NCI-H2196 treated with DMSO at 0.1 percent for 48 hours (cell line): ENCODE data around the gene TGFBR3.
"Not testable (repeated sequence)": the region's sequence is repeated elsewhere in the genome, so short reads cannot be mapped to it uniquely, and the experiment has no call there.

ENCODE experiments used
- DNase-seq: peaks from one replicate; lab custom pipeline; 2025; ENCODE audit not compliant: unreplicated experiment; lab: John Stamatoyannopoulos, UW

Gene TGFBR3

DNA sequence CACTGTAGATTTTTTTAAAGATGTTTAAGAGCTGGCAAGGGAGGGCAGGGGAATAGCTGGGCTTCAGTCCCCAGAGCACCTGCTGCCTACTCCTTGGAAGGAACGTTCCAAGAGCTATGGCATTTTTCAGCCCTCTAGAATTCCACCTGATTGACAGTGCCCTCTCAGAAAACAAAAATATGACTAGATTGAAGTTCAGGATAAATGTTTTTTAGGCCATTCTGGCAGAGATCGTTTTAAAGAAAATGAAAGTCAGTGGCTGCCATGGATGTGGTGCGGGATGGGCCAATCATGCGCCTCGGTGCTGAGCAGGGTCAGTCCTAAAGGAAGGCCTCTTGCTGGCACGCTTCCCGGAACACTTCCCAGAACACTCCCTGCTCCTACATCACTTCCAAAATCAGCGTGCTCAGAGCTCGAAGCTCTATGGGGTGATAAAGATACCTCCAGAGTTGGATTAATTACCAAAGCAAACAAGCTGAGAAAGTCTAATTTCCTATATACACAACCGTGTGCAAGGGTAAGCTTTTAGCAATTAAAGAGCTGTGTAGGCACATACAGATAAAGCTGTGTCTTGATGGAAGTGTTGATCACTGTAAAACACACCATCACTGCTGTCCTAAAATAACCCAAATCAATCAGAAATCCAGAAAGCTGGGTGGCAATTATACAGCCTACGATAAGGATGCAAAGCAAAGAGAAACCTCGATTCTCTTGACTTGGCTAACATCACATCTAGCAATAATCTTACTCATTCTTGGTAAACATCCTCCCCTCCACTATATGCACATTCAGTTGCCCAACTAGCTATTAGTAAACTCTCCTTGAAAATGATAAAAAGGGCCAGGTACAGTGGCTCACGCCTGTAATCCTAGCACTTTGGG is 34.6 kb downstream of the TGFBR3 start:
- DNase-seq: peak; percentile 91

GRCh38 chr1:91850708-91851107 is 35.2 kb downstream of the TGFBR3 start:
- no peak for DNase-seq

DNA sequence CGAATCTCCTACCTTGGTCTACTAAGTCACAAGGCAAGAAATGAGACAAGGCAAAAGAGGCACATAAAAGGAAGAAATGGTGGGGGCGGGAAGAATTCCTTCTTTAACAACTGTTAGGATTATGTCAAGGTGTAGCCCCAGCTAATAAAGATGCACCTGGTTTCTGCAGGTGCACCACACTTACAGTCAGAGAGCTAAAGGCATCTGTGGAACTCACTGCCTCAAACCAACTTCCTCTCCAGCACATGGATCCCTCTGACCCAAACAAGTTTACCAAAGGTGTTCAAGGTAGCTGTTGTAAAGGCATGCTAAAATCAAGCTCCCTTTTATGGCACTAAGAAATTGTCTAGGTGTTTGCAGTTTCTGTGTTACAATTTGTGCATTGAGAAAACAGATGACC is 38.1 kb downstream of the TGFBR3 start:
- DNase-seq: no peak

DNA sequence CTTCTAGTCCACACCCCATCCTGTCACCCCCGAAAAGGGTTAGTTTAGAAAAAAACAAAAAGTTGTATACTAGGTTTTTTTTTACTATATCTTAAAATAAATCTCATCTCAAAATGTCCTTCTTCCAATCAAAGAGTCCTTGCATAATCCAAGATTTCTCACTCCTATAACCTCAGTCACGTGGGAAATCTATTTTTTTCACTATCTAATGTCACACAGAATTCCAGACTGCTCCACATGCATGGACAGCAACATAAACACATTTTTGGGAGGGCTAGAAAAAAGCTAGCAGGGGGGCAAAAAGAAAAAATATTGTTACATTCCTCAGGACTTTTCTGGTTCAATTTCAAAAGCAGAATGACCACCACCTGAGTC is 39.3 kb downstream of the TGFBR3 start:
- DNase-seq: no peak

DNA sequence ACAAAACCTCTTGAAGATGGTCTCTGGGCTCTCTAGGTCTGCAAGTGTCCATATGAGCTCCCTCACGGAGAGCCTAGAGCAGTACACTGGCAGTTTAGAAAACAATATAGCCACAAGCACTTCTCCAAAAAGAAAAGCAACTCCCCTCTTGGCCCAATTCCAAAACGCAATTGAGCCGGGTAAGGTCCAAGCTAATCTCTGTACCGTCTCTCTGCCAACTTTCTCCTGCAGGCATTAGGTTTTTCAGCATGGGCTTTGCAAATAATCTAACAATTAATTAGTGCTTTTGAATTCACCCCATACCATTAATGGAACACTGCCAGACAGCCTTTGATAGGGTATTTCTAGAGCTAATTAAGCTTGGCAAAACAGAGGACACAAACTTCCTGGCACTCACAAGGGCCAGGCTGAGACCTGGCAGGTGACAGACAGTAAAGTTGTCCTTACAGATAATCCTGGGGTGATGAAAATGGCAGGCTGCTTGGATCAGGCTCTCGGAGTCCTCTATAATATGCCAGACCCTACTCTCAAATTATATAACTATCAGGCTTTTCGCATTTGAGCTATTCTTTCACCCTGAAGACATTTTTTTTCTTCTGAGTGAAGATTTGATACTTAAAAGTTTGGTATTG is 39.8 kb downstream of the TGFBR3 start:
- DNase-seq: peak; percentile 70

GRCh38 chr1:91844862-91845528 is 41.0 kb downstream of the TGFBR3 start:
- DNase-seq: no peak

- DNase-seq: no peak
These were observed 42.1 kb downstream of the TGFBR3 start for GRCh38 chr1:91843843-91844242.

DNA sequence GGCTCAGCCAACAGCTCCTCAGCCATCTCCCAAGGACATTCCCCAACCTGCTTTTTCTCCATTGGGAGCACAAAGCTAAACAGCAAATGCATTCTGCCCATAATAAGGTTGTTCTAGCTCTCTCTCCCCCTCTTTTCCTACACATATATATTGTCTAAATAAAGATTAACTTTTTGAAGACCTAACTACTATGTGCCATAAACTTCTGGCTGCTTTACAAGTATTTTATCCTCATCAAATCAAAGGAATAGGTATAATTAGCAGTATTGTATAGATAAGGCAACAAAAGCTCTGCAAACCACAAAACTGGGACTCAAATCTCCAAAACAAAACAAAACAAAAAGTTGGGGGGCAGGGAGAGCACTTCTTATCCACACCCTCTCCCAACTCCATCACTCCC is 43.4 kb downstream of the TGFBR3 start:
- no peak for DNase-seq

DNA sequence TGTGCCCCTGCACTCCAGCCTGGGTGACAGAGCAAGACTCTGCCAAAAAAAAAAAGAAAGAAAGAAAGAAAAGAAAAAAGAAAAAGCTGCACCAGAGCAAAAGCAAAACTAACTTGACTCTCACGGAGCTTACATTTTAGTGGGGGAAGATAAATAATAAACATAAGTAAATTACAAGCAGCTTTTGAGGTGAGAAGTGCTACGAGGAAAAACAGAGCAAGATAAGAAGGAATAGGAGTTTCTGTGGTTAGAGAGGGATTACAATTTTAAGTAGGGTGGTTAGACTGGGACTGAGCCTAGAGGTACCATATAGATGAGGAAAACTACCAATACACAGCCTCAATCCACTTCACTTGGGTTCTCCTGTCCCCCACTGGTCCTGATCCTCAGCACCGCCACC is 43.9 kb downstream of the TGFBR3 start:
- no peak for DNase-seq

DNA sequence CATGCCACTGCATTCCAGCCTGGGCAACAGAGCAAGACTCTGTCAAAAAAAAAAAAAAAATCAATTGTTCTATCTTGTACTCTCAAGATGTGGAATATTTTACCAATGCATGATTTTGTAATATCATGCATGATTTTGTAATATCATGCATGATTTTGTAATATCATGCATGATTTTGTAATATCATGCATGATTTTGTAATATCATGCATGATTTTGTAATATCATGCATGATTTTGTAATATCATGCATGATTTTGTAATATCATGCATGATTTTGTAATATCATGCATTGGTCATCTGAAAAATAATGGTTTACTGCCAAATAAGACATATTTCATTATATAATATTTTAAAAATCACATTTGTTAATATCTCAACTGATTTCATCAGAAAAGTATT is 45.7 kb downstream of the TGFBR3 start:
- DNase-seq: not testable (repeated sequence)

DNA sequence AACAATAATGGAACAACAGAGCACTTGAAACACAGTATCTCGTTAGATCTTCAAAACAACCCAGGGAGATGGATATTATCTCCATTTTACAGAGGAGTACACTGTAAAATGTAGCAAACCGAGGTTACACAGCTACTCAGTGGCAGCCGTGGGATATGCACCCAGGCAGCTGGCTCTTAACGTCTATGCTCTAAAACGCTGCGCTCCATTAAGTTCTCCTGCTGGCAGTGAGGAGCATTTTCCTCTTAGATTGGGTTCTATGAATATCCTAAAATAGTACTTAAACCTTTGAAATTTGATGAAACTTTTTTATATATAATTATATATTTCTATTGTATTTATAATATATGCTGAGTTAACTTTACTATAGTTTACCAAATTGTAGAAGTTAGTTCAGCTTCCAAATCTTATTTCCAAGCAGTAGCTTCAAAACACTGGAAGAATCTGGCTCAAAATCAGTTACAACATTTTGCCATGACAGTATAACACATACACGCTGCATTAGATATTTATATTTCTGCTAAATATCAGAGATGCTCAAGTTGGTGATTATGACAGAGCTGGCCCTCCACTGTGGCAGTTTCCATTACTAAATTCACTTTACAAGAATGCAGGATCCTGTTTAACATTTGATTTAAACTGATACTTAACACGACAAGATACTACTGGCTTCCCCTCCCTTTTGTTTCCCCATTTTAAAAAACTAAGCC is 49.5 kb downstream of the TGFBR3 start:
- DNase-seq: no peak

DNA sequence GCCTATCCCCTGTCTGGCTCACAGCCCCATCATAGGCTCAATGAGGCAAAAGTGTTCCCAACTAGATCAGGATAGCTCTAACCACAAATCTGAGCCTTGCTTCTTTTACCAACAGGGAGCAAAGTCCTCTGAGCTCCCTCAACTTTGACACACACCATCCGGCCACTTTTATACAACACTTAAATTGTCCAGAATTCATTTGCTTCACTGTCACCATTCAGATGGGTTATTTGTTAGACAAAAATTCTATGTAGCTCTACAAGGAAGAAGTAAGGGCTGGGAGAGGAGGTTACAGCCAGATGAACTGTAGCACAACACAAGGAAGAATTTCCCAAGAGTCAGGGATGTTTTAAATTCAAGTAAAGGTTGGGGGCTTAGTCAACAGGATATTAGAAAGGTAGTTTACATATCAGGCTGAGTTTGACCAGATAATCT is 50.8 kb downstream of the TGFBR3 start:
- DNase-seq: no peak

GRCh38 chr1:91834549-91834948 is 51.4 kb downstream of the TGFBR3 start:
- DNase-seq: not testable (repeated sequence)

GRCh38 chr1:91833946-91834345 is 52.0 kb downstream of the TGFBR3 start:
- no peak for DNase-seq

DNA sequence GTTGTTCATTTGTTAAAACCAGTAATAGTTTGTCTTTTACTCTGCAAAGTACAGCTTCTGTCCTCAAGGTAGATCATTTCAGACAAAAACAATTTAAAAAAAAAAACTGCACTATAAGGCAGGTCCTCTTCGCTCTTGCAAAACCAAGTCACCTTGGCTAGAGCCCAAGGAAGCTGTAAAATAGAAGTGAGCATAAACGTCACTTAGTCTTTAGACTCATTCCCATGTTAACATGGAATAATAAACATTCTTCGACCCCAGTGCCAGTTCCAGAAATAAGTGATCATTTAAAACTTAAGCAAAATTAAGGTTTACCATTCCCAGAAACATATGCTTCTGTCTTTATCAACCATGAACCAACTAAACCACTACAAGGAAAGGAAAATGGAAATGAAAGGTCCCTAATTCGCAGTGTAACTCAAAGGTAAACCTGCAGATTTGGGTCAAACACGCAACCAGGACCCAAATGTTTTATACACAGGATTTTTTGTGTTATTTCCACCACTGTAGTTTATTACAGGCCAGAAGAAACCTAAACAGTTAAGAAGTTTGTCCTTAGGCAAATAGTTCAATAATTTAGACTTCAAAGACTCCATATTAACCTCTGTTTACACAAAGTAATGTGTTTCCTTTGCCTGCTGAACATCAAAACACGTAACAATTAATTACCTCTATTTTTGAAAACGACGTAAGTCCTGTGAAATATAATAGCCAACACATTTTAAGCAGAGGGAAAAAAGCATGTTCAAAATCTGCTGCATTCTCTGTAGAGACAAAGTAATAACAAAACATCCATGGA is 54.6 kb downstream of the TGFBR3 start:
- no peak for DNase-seq

- peak; percentile 74 for DNase-seq
These were observed 55.5 kb downstream of the TGFBR3 start for GRCh38 chr1:91830242-91831131.

DNA sequence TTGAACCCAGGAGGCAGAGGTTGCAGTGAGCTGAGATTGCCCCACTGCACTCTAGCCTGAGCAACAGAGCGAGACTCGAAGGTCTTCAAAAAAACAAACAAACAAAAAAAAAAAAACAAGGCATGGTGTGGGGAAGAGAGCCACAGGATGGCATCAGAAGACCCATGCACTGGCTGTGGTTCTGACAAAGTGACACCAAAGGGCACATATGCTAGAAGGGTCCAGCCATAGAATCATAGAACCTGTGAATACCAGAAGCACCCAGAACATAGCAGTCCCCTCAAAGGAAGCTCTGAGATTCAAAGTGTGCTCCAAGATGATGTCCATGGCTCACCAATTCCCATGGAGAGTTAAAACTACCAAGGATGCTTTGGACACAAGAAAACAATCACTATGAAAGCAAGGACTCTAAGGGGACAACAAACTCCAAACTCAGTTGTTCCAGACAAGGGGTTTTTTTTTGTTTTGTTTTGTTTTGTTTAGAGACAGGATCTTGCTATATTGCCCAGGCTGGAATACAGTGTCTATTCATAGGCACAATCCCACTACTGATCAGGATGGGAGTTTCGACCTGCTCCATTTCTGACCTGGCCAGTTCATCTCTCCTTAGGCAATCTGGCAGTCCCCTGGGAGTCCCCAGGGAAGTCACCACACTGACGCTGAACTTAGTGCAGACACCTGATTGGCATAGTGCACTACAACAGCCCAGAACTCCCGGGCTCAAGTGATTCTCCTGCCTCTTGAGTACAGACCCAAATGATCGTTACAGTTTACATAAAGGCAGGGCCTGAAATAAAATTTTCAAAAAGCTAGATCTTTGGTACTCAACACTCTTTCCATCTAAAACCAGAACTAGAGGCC is 56.4 kb downstream of the TGFBR3 start:
- DNase-seq: no peak

DNA sequence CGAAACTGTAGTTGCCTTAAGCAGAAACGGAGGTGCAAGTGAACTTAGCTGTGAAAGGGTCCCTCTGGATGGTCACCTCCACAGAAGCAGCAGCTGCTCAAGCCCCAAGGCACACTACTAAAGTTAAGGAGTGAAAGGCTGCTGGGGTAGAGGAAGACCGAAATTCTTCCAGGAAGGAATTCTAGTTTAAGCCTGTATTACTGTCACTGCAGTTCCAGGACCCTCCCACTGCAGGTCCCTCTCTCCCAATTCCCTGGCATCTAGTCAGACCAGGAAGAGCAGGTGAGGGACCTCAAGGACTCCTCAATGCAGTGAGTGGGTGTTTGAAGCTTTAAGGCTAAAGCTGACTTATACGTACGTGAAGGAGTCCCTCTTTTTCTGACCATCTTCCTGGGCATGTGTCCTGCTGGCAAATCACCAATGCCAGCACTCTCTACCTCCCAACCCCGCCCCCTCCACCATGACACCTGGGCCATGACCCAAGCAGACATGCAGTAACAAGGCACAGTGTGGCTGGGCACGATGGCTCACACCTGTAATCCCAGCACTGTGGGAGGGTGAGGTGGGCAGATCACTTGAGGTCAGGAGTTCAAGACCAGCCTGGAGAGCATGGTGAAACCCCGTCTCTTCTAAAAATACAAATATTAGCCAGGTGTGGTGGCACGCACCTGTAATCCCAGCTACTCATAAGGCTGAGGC is 57.2 kb downstream of the TGFBR3 start:
- peak; percentile 61 for DNase-seq
